Measurements from ENCODE around the gene MBP. TPM values are rescaled to one million over a fixed set of nuclear protein-coding genes. Genes with fewer than 3 reads are reported as not detected.

Gene MBP
- total and polyA plus RNA-seq, 2 of the 13 experiments (the other 11 are each of a cell fraction or from before 2014, with no cell fraction given) = 5.0 to 8.5 TPM

- CTCF ChIA-PET (ENCODE audit: low intra/inter-chr PET ratio, low total read pairs) = no interaction called here
- BruUV-seq (replicated peaks) = no TSS peak
Observed at GRCh38 chr18:77071061-77071460, 61.5 kb downstream of the MBP start.

More at GRCh38 chr18:77071061-77071460, 61.5 kb downstream of the MBP start:
- H3K27ac ChIP-seq (ENCODE audit: extremely low read length, insufficient read depth, low read length) = no peak overlapping the region
- in situ Hi-C loops (cut with HindIII; ENCODE audit: extremely low pct_ligation_motif_present, low pct_unique_long_range_greater_than_20kb) = no loop called here
- no peaks in the 10 kb centered on the region for H4K20me1 ChIP-seq (ENCODE audit: insufficient read depth, low read length)
- no peak overlapping the region for H3K4me3 ChIP-seq (replicated peaks in 1 of 3; ENCODE audit: insufficient read depth in 1 of 3, low read depth in 2 of 3, low read length in 3 of 3)
- no peaks in the 10 kb centered on the region for H3K79me2 ChIP-seq (ENCODE audit: insufficient read depth, low read length)
- H3K9ac ChIP-seq (ENCODE audit: insufficient read depth, low read depth, low read length) = no peak overlapping the region
- 88% methylated on average over 2 of the region's 2 CpGs for WGBS (ENCODE audit: low lambda C conversion rate)
- POLR2A ChIA-PET = no interaction called here
- no peak overlapping the region for H3K4me2 ChIP-seq (ENCODE audit: low read depth, low read length)
- TF ChIP-seq RBAK (CRISPR knock-in tag; IDR thresholded peaks at IDR 0.05) = no peak
- no peak for TF ChIP-seq ATF7-NPFF (CRISPR knock-in tag; IDR thresholded peaks at IDR 0.05; ENCODE audit: low read depth)
- TF ChIP-seq FOSL1 (CRISPR knock-in tag; IDR thresholded peaks at IDR 0.05; ENCODE audit: borderline replicate concordance) = no peak
- no peak for TF ChIP-seq BRCA1 (CRISPR knock-in tag; IDR thresholded peaks at IDR 0.05)
- TF ChIP-seq REPIN1 (CRISPR knock-in tag; IDR thresholded peaks at IDR 0.05; ENCODE audit: borderline replicate concordance, low read depth) = no peak
- TF ChIP-seq, protein P1, sequence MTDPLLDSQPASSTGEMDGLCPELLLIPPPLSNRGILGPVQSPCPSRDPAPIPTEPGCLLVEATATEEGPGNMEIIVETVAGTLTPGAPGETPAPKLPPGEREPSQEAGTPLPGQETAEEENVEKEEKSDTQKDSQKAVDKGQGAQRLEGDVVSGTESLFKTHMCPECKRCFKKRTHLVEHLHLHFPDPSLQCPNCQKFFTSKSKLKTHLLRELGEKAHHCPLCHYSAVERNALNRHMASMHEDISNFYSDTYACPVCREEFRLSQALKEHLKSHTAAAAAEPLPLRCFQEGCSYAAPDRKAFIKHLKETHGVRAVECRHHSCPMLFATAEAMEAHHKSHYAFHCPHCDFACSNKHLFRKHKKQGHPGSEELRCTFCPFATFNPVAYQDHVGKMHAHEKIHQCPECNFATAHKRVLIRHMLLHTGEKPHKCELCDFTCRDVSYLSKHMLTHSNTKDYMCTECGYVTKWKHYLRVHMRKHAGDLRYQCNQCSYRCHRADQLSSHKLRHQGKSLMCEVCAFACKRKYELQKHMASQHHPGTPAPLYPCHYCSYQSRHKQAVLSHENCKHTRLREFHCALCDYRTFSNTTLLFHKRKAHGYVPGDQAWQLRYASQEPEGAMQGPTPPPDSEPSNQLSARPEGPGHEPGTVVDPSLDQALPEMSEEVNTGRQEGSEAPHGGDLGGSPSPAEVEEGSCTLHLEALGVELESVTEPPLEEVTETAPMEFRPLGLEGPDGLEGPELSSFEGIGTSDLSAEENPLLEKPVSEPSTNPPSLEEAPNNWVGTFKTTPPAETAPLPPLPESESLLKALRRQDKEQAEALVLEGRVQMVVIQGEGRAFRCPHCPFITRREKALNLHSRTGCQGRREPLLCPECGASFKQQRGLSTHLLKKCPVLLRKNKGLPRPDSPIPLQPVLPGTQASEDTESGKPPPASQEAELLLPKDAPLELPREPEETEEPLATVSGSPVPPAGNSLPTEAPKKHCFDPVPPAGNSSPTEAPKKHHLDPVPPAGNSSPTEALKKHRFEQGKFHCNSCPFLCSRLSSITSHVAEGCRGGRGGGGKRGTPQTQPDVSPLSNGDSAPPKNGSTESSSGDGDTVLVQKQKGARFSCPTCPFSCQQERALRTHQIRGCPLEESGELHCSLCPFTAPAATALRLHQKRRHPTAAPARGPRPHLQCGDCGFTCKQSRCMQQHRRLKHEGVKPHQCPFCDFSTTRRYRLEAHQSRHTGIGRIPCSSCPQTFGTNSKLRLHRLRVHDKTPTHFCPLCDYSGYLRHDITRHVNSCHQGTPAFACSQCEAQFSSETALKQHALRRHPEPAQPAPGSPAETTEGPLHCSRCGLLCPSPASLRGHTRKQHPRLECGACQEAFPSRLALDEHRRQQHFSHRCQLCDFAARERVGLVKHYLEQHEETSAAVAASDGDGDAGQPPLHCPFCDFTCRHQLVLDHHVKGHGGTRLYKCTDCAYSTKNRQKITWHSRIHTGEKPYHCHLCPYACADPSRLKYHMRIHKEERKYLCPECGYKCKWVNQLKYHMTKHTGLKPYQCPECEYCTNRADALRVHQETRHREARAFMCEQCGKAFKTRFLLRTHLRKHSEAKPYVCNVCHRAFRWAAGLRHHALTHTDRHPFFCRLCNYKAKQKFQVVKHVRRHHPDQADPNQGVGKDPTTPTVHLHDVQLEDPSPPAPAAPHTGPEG (CRISPR knock-in tag; IDR thresholded peaks at IDR 0.05) = no peak
- TF ChIP-seq GFI1 (CRISPR knock-in tag; IDR thresholded peaks at IDR 0.05; ENCODE audit: borderline replicate concordance) = no peak
- TF ChIP-seq MED13 (CRISPR knock-in tag; IDR thresholded peaks at IDR 0.05) = no peak
- no peak for TF ChIP-seq ZNF24 (IDR thresholded peaks at IDR 0.05)
- TF ChIP-seq PAF1 (CRISPR knock-in tag; IDR thresholded peaks at IDR 0.05) = no peak
- no peaks in the 10 kb centered on the region; a peak in 1 of 5 replicates for H3K36me3 ChIP-seq (replicated peaks in 1 of 2; ENCODE audit: control insufficient read depth in 1 of 2, insufficient read depth in 2 of 2, low read length in 2 of 2)
- H3K27me3 ChIP-seq (ENCODE audit: control insufficient read depth in 1 of 2, insufficient read depth in 2 of 2, low read length in 2 of 2) = no peaks in the 10 kb centered on the region
- H3K4me1 ChIP-seq (ENCODE audit: insufficient read depth, low read length) = peaks cover 22% of the 10 kb centered on the region
- no peak overlapping the region for H2AFZ ChIP-seq (ENCODE audit: low read length)
- no peak for ATAC-seq
- FAIRE-seq = no peak
- no peak for DNase-seq (ENCODE audit: low spot score)
- no peaks in the 10 kb centered on the region for H3K9me3 ChIP-seq (ENCODE audit: low read length)
- intact Hi-C loops (cut with micrococcal nuclease; ENCODE audit: unreplicated experiment) = no loop called here

Measured in HepG2 (cell line).